ENCODE measurements around the gene EEF1AKMT3.

EEF1AKMT3 gene

DNA sequence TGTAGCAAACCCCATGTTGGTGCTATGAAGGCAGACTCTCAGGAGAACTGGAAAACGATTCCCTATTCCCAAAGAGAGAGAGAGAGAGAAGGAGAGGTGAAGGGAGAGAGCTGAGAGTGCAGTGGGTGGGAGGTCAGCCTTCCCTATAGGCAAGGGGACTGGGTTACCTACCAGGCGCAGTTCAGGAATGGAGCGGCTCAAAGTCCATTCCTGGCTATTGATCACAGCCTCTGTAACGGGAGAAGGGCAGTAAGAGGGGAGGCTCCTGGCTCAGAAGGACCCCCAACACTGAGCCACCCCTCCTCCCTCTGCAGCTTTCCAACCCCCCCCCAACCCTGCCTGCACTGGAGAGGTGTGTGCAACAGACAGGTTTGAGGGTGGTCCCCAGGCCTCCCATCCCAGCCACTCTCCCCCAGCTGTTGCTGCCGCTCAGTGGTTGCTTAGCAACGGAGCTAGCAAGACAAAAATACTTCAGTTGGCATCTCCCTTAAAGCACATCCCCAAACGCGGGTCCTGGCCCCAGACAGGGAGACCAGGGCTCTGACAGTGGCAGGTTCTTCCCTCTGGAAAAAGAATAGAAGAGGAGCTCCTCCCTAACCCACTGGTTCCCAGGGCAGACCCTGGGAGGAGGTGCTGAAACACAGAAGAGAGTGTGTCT lies 37.1 kb upstream of the EEF1AKMT3 start:
- DNase-seq = no peak

GRCh38 chr12:57735952-57736740 lies 36.3 kb upstream of the EEF1AKMT3 start:
- DNase-seq = peak; percentile 32 to 73

DNA sequence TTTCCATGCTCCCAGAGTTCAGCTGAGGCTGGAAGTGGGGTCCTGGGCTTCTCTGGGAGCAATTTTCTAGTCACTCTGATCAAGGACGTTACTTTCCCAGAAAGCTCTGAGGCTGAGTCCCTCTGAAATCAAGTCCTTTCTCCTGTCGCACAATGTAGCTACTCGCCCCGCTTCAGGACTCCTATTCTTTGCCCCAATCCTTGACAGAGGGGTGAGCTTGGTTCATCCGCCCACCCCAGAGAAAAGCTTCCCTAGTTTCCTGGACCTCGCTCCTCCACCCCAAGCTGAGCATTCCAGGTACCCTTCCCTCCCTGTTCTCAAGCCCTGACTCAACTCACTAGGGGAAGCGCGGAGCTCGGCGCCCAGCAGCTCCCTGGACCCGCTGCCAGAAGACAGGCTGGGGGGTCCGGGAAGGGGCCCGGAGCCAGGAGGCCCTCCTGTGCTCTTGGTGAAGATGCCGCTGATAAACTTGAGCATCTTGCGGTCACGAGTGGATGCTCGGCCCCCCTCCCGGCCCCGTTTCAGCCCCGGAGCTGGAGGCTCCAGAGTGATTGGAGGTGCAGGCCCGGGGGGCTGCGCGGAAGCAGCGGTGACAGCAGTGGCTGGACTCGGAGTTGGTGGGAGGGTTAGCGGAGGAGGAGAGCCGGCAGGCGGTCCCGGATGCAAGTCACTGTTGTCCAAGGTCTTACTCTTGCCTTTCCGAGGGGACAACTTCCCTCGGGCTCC lies 35.5 kb upstream of the EEF1AKMT3 start:
- DNase-seq = no peak

GRCh38 chr12:57737467-57738460 lies 34.6 kb upstream of the EEF1AKMT3 start:
- DNase-seq = no peak

GRCh38 chr12:57738661-57739237 lies 33.7 kb upstream of the EEF1AKMT3 start, which contains the start of gene AGAP2:
Gene AGAP2, minus strand, starts transcription at chr12:57738742. Its CDS starts 496 bp downstream, at chr12:57738246.
- peak; percentile 29 to 65 for DNase-seq

DNA sequence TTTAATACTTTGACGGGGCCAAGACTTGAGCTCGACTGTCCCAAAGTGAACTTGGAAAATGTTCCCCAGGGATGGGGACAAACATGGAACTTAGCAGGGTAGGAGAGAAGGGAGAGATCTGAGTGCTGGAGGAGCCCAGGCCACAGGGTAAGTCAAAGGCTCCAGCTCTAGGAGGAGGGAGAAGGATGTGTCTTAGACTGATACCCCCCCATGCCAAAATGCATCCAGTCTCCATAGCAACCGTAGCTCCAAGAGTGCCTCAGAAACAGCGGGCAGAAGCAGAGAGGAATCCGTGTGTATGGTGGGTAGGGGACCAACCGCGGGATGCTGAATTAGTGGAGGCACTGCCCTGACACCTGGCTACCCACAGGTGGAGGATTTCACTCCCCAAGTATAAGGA lies 33.0 kb upstream of the EEF1AKMT3 start:
- no peak for DNase-seq

DNA sequence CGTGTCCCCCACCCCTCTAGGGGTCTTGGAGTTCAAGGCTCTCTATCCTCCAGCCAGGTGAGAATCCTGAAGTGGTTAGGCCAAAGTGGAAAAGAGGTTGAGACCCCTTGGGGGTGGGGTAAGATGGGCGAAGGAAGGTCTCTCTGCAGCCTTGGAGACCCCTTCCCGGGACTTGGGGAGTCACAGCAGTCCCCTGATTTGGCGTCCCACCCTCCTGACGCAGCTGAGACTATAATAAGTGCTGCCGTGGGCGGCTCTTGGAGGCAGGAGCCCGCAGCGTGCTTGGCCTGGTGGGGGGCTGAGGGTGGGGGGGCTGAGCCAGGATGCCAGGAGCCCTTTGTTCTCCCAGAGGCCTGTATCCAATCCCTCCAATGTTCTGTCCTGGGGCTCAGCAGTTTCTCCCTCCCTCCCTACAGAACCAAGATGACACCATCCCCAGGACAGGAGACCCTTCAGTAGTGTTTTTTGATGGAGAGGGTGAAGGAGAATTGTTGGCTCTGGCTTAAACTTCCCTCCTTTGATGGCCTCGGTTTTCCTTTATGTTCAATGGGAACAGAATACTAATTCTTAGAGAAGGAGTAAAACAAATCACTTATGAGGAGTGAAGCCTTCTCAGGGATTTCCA lies 32.4 kb upstream of the EEF1AKMT3 start:
- DNase-seq = no peak

GRCh38 chr12:57740656-57741412 lies 31.6 kb upstream of the EEF1AKMT3 start:
- DNase-seq = no peak

- DNase-seq = no peak
Measured at GRCh38 chr12:57741413-57741789, 31.0 kb upstream of the EEF1AKMT3 start.

- DNase-seq = no peak
Measured at GRCh38 chr12:57741844-57742738, 30.3 kb upstream of the EEF1AKMT3 start.

DNA sequence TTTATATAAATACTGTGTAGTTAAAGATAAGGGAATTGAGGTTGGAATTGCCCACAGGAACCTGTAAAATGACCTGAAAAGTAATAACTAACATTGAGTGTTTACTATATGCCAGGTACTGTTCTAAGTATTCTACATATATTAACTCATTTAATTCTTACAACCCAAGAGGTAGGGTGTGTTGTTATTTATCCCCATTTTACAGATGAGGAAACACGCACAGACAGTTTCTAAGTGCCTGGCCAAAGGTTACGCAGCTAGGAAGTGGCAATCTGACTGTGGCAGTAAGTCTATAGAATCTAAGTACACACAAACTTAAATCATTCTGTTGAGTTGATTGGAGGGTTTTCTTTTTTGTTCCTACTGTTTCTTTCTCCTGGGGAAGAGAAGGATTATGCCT lies 28.6 kb upstream of the EEF1AKMT3 start:
- no peak for DNase-seq

- no peak for DNase-seq
Measured at GRCh38 chr12:57744194-57744776, 28.1 kb upstream of the EEF1AKMT3 start.

GRCh38 chr12:57744777-57745484 lies 27.5 kb upstream of the EEF1AKMT3 start, which contains the start of gene TSPAN31:
Gene TSPAN31, plus strand, starts transcription at chr12:57745039. Its CDS starts 116 bp downstream, at chr12:57745155.
- peak; percentile 94 to 97 for DNase-seq

DNA sequence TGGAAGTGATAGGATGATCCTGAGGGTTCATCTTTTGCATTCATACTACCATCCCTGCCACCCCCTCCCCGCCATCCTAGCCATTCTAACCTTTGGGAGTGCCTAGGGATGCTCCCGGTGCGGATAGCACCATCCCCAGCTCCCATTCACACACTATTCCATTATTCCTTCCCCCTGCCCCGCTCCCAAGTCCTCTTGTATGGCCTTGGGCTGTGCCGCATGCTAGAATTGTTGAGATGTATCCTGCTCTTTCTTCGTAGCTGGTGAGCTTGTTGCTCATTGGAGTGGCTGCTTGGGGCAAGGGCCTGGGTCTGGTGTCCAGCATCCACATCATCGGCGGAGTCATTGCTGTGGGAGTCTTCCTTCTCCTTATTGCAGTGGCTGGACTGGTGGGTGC lies 26.9 kb upstream of the EEF1AKMT3 start:
- DNase-seq = no peak

GRCh38 chr12:57746025-57746424 lies 26.4 kb upstream of the EEF1AKMT3 start:
- no peak for DNase-seq

GRCh38 chr12:57749061-57749460 lies 23.4 kb upstream of the EEF1AKMT3 start:
- no peak for DNase-seq

DNA sequence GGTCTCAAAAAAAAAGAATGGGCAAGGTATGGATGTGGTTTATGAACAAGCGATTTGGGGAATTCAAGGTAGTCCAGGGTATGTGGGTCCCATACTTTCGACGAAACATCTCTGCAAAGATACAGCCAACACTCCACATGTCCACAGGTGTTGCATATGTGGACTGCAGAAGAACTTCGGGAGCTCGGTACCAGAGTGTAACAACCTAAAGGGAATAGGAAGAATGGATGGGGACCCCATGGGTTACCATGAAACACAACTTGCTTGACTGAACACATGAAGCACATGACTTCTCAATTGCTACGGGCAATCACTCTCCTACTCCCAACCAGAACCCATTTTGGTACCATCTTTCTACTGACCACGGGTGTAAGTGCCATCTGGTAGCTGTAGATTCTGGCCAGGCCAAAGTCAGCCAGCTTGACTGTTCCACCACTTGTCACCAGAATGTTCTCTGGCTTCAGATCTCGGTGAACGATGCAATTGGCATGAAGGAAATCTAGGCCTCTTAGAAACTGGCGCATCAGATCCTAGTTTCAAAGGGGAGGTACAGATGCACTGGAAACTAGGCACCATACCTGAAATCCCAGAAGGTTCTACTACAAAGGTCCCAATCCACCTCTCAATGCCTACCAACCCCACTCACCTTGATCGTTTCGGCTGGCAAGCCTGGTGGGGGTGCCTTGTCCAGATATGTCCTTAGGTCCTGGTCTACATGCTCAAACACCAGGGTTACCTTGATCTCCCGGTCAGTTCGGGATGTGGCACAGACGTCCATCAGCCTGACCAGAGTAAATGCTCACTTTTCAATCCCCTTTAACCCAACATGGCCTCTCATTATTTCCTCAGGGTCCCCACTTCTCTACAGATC lies 21.6 kb upstream of the EEF1AKMT3 start:
- DNase-seq = no peak

GRCh38 chr12:57751432-57751787 lies 21.0 kb upstream of the EEF1AKMT3 start:
- no peak for DNase-seq

Data from cerebellar nuclear complex (tissue), 1 donor.